NCI-H2227 (cell line): ENCODE data around the gene TRIM63.

Experiments used
- DNase-seq: peaks from one replicate; lab custom pipeline; 2025; ENCODE audit not compliant: unreplicated experiment; lab: John Stamatoyannopoulos, UW

TRIM63 gene

GRCh38 chr1:26019641-26020315 lies 47.7 kb downstream of the TRIM63 start:
- DNase-seq = no peak

GRCh38 chr1:26017606-26018005 lies 49.8 kb downstream of the TRIM63 start:
- DNase-seq = no peak

GRCh38 chr1:26016953-26017545 lies 50.4 kb downstream of the TRIM63 start:
- no peak for DNase-seq

GRCh38 chr1:26016258-26016952 lies 51.0 kb downstream of the TRIM63 start:
- peak; percentile 23 for DNase-seq

DNA sequence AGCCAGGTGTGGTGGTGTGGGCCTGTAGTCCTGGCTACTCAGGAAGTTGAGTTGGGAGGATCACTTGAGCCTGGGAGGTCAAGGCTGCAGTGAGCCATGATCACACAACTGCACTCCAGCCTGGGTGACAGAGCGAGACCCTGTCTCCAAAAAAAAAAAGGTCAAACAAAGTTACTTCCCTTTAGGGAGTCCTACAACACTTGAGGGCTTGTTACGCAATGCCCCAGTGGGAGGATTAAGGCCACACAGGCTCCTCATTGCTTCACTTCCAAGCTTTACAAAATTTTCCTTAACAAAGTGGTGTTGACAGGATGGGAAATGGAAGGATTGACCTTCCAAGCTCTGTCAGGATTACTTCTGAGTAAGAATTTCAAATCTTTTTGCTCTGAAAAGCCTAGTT lies 52.1 kb downstream of the TRIM63 start:
- DNase-seq = no peak

GRCh38 chr1:26014179-26014578 lies 53.3 kb downstream of the TRIM63 start:
- DNase-seq = no peak

DNA sequence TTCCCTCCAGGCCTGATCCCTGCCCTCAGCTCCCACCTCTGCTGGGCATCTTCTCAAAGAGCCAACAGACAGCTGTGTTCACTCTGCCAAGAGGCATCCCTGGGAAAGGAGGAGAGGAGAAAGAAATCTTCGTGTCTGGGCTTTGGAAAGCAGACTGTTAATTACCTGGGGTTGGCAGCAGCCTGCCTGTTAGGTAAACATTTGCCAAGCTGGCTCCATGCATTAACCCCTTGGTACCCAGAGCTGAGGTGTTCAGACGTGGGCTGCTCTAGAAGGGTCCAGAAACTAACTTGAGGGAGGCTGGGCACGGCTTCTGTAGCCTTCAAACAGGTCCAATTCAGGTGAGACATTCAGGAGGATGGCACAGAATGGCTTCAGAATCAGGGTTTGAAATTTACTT lies 54.6 kb downstream of the TRIM63 start:
- DNase-seq = peak; percentile 26

GRCh38 chr1:26010825-26011224 lies 56.6 kb downstream of the TRIM63 start:
- no peak for DNase-seq

DNA sequence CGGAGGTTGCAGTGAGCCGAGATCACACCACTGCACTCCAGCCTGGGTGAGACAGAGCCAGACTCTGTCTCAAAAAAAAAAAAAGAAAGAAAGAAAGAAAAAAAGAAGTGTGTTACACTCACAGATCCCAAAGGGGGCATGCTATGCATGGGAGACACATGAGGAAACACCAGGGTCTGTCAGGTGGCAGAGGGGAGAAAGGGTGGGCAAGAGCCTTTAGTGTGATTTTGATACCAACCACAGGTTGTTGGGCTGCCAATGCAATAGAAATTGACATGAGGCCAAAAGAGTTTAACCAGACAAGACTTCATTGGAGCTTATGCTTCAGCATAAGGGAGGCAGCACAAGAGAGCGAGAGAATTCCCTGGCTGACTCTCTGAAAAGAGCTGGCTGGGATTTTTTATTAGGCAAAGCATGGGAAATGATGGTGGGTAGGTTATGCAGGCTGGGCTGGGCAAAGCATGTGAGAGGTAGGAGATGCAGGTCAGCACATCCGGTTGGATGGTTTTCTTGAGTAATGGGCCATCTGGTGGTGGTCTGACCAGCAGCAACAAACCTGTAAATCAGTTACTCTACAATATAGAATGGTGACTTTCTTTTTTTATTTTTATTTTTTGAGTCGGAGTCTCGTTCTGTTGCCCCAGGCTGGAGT lies 57.5 kb downstream of the TRIM63 start:
- peak; percentile 47 for DNase-seq

DNA sequence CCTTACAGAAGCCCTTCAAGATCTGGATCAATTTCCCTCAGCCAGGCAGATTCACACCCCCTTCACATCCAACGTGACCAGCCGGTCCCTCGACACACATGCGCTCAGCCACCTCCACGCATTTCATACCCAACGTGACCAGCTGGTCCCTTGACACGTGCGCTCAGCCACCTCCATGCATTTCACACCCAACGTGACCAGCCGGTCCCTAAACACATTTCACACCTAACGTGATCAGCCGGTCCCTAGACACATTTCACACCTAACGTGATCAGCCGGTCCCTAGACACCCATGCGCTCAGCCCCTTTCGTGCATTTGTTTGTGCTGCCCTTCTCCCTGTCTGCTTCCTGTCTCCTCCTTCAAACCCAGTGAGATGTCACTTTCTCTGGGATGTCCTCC lies 60.7 kb downstream of the TRIM63 start:
- no peak for DNase-seq

GRCh38 chr1:26005434-26006105 lies 61.9 kb downstream of the TRIM63 start:
- DNase-seq = no peak

GRCh38 chr1:26003756-26004155 lies 63.7 kb downstream of the TRIM63 start:
- DNase-seq = no peak

GRCh38 chr1:26003262-26003661 lies 64.2 kb downstream of the TRIM63 start:
- no peak for DNase-seq
